Nucleus accumbens (tissue), 56 donors: ENCODE results near the gene MBP.

Experiments used
- DNase-seq, 56 donors: peaks; one replicate each; lab custom pipeline; 2025; lab: John Stamatoyannopoulos, UW

The MBP gene

DNA sequence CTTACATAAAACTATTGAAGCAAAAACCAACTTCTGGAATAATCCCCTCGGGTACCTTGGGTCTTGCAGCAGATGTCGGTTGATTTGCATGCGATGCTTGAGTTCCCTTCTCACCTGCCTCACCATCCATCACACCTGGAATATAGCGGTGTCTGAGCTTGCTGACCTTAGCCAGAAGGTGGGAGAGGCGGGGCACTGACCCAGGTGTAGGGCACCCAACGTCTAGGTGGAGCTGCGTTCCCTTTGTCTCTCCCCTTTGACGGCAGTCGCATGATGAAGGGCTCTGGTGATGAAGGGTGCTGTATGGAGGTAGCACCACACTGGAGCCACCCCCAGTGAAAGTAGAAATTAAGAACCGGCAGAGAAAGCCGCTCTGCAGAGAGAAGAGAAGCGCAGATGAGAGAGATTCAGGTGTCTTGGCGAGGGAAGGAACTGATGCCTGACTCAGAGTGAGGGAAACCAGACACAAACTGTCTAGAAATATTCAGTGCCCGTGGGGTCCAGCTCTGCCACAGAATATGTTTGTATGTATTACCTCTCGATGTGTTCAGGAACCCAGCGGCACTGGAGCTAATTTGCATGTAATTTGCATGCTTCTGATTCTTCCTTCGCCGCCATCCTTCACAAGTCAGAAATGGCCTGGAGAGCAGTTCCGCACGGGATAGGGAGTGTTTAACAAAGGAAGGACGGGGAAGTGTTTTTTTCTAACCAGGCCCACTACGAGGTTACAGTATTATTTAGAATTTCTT, 19.4 kb upstream of the MBP start:
- no peak for DNase-seq

DNA sequence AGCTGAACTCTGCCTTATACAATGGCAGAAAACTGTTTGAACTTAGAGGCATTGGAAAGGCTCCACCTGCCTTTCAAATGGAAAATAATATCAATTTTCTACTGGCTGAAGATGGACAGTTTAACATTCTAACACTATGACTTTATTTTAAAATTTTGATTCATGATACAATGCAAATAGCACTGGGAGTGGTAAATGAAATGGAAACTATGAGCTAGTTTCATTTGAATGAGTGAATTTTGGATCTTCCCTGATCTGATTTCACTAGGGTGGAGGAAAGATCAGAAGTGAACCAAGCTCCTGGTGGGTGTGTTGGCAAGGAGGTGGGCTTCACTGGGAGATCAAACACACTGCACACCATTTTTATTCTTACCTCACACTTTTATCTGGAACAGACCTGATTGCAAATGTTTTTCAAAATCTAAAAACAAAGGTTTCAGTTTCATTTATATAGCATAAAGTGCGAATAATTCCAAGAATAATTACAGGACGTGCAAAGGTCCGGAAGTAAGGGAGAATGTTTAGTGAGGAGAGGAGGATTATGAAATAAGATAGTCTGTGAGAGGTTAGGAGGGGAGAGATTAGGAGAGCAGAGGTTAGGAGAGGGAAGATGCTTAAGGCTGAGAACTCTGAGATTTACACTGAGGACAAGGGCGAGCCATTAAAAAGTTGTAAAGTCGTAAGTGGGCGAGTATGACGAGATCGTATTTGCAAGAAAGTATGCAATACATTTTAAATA, 18.6 kb upstream of the MBP start:
- no peak for DNase-seq

DNA sequence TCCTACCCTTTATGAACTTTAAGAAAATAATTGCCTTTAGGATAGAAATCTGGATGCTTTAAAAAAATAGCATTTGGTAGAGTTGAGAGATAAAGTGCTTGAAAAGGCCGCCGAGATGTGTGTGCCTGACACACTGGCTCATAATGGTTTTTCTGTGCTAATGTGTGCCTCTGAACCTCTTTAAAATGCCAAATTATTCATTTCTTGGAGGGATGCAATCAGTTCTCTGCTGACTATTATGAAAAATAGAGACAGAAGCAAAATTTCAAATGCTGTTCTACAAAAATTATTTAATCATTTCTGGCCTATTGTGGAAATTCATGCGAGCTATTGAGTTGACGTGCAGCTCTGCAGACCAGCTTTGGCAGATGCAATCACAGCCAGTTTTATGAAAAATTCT, 18.0 kb upstream of the MBP start:
- no peak for DNase-seq

- DNase-seq, result no peak
These were observed 15.7 kb upstream of the MBP start for GRCh38 chr18:77148289-77148688.

GRCh38 chr18:77147418-77147852, 14.9 kb upstream of the MBP start:
- DNase-seq, result no peak

- no peak for DNase-seq
These were observed 13.9 kb upstream of the MBP start for GRCh38 chr18:77146249-77147080.

DNA sequence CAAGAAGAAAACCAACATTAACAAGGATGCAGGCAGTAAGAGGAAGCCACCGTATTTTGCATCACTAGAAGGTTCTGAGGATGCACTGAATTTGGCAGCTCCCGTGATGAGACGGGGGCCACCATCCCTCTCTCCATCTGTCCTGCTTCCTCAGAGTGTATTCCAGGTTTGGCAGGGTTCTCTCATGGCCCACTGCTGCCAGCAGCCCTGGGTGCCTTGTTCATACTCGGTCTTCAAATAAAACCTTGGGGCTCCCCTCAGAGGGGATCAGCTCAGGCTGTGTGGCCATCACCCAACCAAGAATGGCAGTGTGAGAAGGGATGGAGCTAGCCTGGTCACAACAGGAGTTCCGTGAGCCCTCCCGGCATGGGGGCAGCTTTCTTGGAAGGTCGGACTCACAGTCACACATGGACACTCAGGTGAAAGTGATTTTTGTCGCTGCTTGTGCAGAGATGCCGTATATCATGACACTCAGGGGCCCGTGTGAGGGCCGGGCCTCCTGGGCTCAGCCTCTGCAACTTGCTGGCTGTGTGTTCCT, 12.8 kb upstream of the MBP start:
- DNase-seq, result no peak

DNA sequence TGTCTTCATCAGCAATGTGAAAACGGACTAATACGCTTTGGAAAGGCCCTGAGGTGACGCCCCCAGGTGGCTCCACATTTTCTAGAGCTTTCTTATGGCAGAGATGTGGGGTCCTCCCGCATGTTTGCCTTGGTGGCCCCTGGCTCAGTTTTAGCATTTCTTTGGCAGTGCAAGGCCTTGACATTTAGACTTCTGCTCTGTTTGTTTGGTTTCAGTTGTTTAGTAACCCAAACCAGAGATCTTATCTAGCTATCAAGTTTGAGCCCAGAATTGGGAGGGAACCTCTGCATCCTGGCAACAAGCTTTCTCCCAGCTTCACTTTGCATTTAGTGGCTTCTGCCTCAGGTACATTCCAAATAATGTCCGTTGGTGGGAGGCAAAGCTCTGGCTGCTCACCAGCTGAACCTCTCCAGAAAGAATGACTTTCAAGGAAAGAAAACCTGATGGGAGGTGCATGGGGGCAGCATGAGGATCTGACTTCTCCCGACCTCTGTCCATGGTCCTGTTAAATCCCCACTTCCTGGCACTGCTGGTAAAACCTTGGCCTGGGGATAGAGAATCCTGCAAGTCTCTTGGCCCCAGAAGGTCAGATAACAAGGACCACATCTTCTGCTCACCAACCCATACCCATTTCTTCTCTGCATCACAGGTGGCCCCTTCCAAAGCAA, 12.0 kb upstream of the MBP start:
- no peak for DNase-seq

- no peak for DNase-seq
These were observed 11.5 kb upstream of the MBP start for GRCh38 chr18:77144046-77144445.

DNA sequence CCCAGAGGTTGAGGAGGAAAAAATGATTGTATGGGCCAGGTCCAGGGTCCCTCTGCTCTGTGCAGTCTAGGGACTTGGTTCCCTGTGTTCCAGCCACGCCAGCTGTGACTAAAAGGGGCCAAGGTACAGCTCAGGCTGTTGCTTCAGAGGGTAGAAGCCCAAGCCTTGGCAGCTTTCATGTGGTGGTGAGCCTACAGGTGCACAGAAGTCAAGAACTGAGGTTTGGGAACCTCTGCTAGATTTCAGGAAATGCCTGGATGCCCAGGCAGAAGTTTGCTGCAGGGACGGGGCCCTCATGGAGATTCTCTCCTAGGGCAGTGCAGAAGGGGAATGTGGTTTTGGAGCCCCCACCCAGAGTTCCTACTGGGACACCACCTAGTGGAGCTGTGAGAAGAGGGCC, 10.6 kb upstream of the MBP start:
- no peak for DNase-seq

DNA sequence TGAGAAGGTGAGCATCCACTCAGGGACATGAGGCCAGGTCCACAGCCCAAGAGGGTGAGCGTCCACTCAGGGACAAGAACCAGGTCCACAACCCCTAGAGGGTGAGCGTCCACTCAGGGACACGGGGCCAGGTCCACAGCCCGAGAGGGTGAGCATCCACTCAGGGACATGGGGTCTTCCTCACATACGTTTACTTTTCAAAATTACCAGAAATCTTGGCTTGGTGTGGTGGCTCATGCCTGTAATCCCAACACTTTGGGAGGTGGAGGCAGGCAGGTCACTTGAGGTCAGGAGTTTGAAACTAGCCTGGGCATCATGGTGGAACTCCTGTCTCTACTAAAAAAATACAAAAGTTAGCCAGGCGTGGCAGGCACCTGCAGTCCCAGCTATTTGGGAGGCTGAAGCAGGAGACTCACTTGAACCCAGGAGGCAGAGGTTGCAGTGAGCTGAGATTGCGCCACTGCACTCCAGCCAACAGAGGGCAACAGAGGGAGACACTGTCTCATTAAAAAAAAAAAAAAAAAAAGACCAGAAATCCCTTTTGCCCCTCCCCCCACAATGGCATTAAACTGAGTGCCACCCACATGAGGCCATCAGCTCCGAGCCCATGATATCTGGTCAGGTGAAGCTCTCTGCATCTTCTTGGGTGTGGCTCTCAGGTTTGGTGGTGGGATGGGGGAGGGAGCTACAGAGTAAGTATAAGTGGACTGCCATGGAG, 9.0 kb upstream of the MBP start:
- no peak for DNase-seq

GRCh38 chr18:77140439-77141109, 8.0 kb upstream of the MBP start:
- no peak for DNase-seq

GRCh38 chr18:77140030-77140429, 7.4 kb upstream of the MBP start:
- DNase-seq, result no peak

DNA sequence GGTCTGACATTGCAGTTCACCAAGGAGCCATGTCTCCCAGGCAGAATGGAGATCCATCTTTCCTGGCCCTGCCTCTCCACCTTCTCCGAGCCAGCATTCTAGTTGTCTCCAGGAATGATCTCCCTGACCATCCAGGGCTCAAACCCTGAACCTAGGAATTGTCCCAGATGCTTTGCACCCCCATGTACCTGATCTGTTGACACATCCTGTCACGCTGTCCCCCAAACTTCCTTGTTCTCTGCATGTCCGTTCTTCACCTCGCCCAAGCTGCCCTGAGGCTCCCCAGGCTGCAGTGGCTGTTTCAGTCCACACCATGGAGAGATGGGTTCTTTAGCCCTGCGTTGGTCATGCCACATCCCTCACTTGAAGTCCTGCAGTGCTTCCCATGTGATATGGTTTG, 7.0 kb upstream of the MBP start:
- no peak for DNase-seq

- no peak for DNase-seq
These were observed 5.7 kb upstream of the MBP start for GRCh38 chr18:77138270-77138669.

- DNase-seq, result no peak
These were observed 5.3 kb upstream of the MBP start for GRCh38 chr18:77137851-77138250.

- DNase-seq, result no peak
These were observed 4.5 kb upstream of the MBP start for GRCh38 chr18:77136871-77137665.

DNA sequence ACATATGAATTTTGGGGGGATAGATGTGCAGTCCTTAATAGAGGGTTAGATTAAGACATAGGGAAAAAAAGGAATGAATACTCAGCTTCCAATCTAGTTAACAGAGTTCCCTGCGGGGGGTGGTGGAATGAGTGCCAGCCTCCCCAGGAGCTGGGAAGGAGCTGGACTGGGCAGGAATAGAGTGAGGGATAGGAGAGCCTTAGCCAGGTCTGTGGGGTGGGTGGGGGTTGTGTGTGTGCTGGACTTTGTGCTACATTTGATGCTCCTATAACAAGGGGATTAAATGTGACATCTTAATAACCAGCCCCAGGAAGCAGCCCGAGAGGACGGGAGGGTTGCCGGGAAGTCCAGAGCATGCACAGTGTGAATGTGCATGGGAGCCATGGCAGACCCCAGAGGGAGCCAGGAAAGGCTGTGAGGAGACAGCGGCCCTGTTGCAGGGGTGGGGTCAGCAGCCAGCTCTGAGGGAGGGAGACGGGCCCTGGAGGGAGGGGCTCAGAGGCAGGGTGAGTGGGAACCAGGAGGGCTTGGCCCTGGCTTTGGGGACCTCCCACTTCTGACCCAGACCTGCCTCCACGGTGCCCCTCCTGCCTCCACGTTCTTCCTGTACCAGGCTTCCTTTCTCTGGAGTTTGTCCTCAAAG, 3.6 kb upstream of the MBP start:
- DNase-seq, result no peak
